Left lung (tissue), 10 donors: ENCODE data around the gene HEPACAM2. TPM values are rescaled to one million over a fixed set of nuclear protein-coding genes. Genes with fewer than 3 reads are reported as not detected.

ENCODE experiments used
- ATAC-seq: fragments of 200-7000 bp; cut with Tn5 transposase; one replicate; pipeline ENCODE4 v1.9.1; 2020; ENCODE audit warnings: moderate library complexity
- DNase-seq, 4 donors: peaks; one replicate each; pipeline ENCODE4 v3.0.0-alpha.2; 2013 to 2020
- H3K27ac ChIP-seq, 2 donors: fragments of 200-600 bp; sonication (generic) in 1 of 2; one replicate each; pipeline versions ENCODE4 v1.5.0 to v1.8.0; 2020 to 2021
- H3K27me3 ChIP-seq, 2 donors: fragments of 200-600 bp; sonication (generic) in 1 of 2; one replicate each; pipeline versions ENCODE4 v1.5.0 to v1.8.0; 2020 to 2021
- H3K36me3 ChIP-seq, 2 donors: fragments of 200-600 bp; sonication (generic) in 1 of 2; one replicate each; pipeline versions ENCODE4 v1.5.0 to v1.8.0; 2020 to 2021
- H3K4me1 ChIP-seq, 2 donors: fragments of 200-600 bp; one replicate each; pipeline ENCODE4 v1.8.0; 2021
- H3K4me3 ChIP-seq, 2 donors: fragments of 200-600 bp; sonication (generic) in 1 of 2; one replicate each; pipeline versions ENCODE4 v1.5.0 to v1.8.0; 2020 to 2021; ENCODE audit warnings: mild to moderate bottlenecking in 1 of 2
- H3K9me3 ChIP-seq, 2 donors: fragments of 200-600 bp; sonication (generic) in 1 of 2; one replicate each; pipeline versions ENCODE4 v1.5.0 to v1.8.0; 2020 to 2021
- intact Hi-C, 2 donors: fragments of 100-400 bp; cut with DNase I; formaldehyde crosslinking; loops; one replicate each; pipeline versions ENCODE4 v1.11.2 to v1.14.2; 2022
- polyA plus RNA-seq, 6 donors: library from polyadenylated mRNA; unstranded; fragments of 120-200 nt; gene quantifications; one replicate each; pipeline ENCODE4 v1.2.1, GENCODE V29; 2013; ENCODE audit not compliant: insufficient read length in 6 of 6
- total RNA-seq, 2 donors: library from RNA; stranded (reverse); fragmentation: NEBNext Ultra II Directional; extraction: Animal tissue kit (Norgen Biotek cat#: 25700); gene quantifications; one replicate each; pipeline ENCODE4 v1.2.1, GENCODE V29; 2021
- TF ChIP-seq, protein P1 (sequence below), 2 donors: fragments of 200-600 bp; sonication (generic) in 1 of 2; IDR thresholded peaks; one replicate each; pipeline versions ENCODE4 v1.5.0 to v1.8.0; 2021; ENCODE audit warnings: antibody characterized with exemption in 2 of 2
- donor health status: DM: no; HTN: yes; CAD: no.
- donor health status: DM: no; HTN: no; CAD: no.

Gene HEPACAM2
- total and polyA plus RNA-seq, 8 donors = 1.0 to 4.6 (median 2.4) TPM; not detected in 2

DNA sequence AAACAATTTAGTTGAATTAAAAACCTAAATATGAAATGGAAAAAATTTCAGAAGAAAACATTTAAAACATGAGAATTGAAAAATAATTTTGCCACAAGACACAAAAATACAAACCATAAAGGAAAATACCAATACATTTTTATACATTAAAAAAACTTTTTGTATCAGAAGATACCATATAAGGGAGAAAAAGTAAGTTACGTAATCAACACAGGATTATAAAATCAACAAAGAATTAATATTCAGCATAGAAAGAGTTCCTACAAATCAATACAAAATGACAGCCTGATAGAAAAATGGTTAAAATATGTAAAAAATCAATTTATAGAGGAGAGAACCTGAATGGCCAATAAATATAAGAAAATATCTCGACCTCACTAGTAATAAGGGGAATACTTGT, 61.5 kb downstream of the HEPACAM2 start:
- TF ChIP-seq, protein P1, sequence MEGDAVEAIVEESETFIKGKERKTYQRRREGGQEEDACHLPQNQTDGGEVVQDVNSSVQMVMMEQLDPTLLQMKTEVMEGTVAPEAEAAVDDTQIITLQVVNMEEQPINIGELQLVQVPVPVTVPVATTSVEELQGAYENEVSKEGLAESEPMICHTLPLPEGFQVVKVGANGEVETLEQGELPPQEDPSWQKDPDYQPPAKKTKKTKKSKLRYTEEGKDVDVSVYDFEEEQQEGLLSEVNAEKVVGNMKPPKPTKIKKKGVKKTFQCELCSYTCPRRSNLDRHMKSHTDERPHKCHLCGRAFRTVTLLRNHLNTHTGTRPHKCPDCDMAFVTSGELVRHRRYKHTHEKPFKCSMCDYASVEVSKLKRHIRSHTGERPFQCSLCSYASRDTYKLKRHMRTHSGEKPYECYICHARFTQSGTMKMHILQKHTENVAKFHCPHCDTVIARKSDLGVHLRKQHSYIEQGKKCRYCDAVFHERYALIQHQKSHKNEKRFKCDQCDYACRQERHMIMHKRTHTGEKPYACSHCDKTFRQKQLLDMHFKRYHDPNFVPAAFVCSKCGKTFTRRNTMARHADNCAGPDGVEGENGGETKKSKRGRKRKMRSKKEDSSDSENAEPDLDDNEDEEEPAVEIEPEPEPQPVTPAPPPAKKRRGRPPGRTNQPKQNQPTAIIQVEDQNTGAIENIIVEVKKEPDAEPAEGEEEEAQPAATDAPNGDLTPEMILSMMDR (IDR thresholded peaks at IDR 0.05) = no peak

GRCh38 chr7:93161181-93161762, 65.0 kb downstream of the HEPACAM2 start:
- H3K4me3 ChIP-seq = no peak overlapping the region
- TF ChIP-seq, protein P1 (IDR thresholded peaks at IDR 0.05) = no peak
- DNase-seq (no peak), ATAC-seq (no peak)
- H3K27me3 ChIP-seq = no peaks in the 10 kb centered on the region
- no peaks in the 10 kb centered on the region for H3K4me1 ChIP-seq
- no peak overlapping the region for H3K27ac ChIP-seq
- intact Hi-C loops = no loop called here
- H3K36me3 ChIP-seq = no peaks in the 10 kb centered on the region
- H3K9me3 ChIP-seq = peaks cover 0 to 10% of the 10 kb centered on the region in 2 donors

More for the DNA sequence above, 61.5 kb downstream of the HEPACAM2 start:
- no peak overlapping the region for H3K27ac ChIP-seq
- H3K27me3 ChIP-seq = no peaks in the 10 kb centered on the region
- no peak overlapping the region for H3K4me3 ChIP-seq
- DNase-seq (no peak), ATAC-seq (no peak)
- H3K36me3 ChIP-seq = no peaks in the 10 kb centered on the region
- intact Hi-C loops = no loop called here
- no peaks in the 10 kb centered on the region for H3K4me1 ChIP-seq
- H3K9me3 ChIP-seq = peaks cover 0 to 12% of the 10 kb centered on the region in 2 donors

DNA sequence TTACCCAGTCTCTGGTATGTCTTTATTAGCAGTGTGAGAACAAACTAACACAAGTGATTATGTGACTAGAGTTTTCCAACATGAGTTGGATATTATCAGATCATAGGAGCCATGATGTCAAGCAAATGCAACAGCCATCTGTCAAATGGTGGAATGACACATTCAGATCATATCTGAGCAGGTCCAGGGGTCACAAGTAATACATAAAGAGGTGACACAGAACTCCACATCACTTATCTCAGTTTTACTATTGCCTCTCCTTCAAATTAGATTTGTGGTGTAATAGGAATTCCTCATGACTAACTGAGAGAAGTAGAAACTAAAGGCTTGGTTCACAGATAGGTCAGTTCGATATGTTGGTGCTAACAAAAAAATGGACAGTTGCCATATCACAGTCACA, 65.9 kb downstream of the HEPACAM2 start:
- ATAC-seq = no peak
- no peaks in the 10 kb centered on the region for H3K4me1 ChIP-seq
- H3K4me3 ChIP-seq = no peak overlapping the region
- DNase-seq = no peak
- H3K27ac ChIP-seq = no peak overlapping the region
- TF ChIP-seq, protein P1 (IDR thresholded peaks at IDR 0.05) = no peak
- no peaks in the 10 kb centered on the region for H3K27me3 ChIP-seq
- H3K9me3 ChIP-seq = peaks cover 0 to 10% of the 10 kb centered on the region in 2 donors
- intact Hi-C loops = no loop called here
- H3K36me3 ChIP-seq = no peaks in the 10 kb centered on the region

GRCh38 chr7:93159490-93159889, 66.8 kb downstream of the HEPACAM2 start:
- intact Hi-C loops = no loop called here
- Histone ChIP-seq H3K27me3 (no peaks in the 10 kb centered on the region), H3K4me3 (no peak overlapping the region), H3K36me3 (no peaks in the 10 kb centered on the region), H3K27ac (no peak overlapping the region), H3K9me3 (peaks cover 0 to 10% of the 10 kb centered on the region in 2 donors), H3K4me1 (no peaks in the 10 kb centered on the region)
- no peak for DNase-seq
- TF ChIP-seq, protein P1 (IDR thresholded peaks at IDR 0.05) = no peak
- ATAC-seq = no peak

- Histone ChIP-seq H3K36me3 (no peaks in the 10 kb centered on the region), H3K27ac (no peak overlapping the region), H3K27me3 (no peaks in the 10 kb centered on the region), H3K9me3 (peaks cover 0 to 5% of the 10 kb centered on the region in 2 donors), H3K4me3 (no peak overlapping the region), H3K4me1 (no peaks in the 10 kb centered on the region)
- TF ChIP-seq, protein P1 (IDR thresholded peaks at IDR 0.05) = no peak
- no peak for ATAC-seq
- intact Hi-C loops = no loop called here
- DNase-seq = no peak
Measured at GRCh38 chr7:93156884-93157283, 69.4 kb downstream of the HEPACAM2 start.
